ENCODE data around the gene KAT7. TPM values are rescaled to one million over a fixed set of nuclear protein-coding genes. Genes with fewer than 3 reads are reported as not detected.

The KAT7 gene
- polyA plus RNA-seq, 1 of the 3 experiments (the other 2 are of a cell fraction): 20.2 TPM

- TF ChIP-seq, protein P1, sequence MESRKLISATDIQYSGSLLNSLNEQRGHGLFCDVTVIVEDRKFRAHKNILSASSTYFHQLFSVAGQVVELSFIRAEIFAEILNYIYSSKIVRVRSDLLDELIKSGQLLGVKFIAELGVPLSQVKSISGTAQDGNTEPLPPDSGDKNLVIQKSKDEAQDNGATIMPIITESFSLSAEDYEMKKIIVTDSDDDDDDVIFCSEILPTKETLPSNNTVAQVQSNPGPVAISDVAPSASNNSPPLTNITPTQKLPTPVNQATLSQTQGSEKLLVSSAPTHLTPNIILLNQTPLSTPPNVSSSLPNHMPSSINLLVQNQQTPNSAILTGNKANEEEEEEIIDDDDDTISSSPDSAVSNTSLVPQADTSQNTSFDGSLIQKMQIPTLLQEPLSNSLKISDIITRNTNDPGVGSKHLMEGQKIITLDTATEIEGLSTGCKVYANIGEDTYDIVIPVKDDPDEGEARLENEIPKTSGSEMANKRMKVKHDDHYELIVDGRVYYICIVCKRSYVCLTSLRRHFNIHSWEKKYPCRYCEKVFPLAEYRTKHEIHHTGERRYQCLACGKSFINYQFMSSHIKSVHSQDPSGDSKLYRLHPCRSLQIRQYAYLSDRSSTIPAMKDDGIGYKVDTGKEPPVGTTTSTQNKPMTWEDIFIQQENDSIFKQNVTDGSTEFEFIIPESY (IDR thresholded peaks at IDR 0.05; ENCODE audit: borderline replicate concordance, low read depth): no peak
- TF ChIP-seq, protein P2, sequence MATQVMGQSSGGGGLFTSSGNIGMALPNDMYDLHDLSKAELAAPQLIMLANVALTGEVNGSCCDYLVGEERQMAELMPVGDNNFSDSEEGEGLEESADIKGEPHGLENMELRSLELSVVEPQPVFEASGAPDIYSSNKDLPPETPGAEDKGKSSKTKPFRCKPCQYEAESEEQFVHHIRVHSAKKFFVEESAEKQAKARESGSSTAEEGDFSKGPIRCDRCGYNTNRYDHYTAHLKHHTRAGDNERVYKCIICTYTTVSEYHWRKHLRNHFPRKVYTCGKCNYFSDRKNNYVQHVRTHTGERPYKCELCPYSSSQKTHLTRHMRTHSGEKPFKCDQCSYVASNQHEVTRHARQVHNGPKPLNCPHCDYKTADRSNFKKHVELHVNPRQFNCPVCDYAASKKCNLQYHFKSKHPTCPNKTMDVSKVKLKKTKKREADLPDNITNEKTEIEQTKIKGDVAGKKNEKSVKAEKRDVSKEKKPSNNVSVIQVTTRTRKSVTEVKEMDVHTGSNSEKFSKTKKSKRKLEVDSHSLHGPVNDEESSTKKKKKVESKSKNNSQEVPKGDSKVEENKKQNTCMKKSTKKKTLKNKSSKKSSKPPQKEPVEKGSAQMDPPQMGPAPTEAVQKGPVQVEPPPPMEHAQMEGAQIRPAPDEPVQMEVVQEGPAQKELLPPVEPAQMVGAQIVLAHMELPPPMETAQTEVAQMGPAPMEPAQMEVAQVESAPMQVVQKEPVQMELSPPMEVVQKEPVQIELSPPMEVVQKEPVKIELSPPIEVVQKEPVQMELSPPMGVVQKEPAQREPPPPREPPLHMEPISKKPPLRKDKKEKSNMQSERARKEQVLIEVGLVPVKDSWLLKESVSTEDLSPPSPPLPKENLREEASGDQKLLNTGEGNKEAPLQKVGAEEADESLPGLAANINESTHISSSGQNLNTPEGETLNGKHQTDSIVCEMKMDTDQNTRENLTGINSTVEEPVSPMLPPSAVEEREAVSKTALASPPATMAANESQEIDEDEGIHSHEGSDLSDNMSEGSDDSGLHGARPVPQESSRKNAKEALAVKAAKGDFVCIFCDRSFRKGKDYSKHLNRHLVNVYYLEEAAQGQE (IDR thresholded peaks at IDR 0.05; ENCODE audit: low read depth, low read length): no peak
- no peak for TF ChIP-seq NFIC (IDR thresholded peaks at IDR 0.05; ENCODE audit: borderline replicate concordance)
Measured at GRCh38 chr17:49793309-49793708, 4.8 kb downstream of the KAT7 start (continued).

DNA sequence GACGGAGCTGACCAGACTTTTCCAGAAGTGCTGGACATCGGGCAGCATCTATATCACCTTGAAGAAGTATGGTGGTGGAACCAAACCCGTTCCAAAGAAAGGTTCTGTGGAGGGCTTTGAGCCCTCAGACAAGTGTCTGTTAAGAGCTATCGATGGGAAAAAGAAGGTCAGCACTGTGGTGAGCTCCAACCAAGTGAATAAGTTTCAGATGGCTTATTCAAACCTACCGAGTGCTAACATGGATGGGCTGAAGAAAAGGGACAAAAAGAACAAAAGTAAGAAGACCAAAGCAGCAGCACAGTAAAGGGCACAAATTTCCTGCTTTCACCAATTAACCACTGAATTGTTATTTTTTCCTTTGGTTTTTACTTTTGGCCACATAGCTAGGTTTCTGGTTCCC, 6.9 kb downstream of the KAT7 start:
- TF ChIP-seq IRF3 (IDR thresholded peaks at IDR 0.05; ENCODE audit: low read depth, low read length): no peak
- TF ChIP-seq, protein P1 (IDR thresholded peaks at IDR 0.05; ENCODE audit: borderline replicate concordance, low read depth): no peak
- TF ChIP-seq CTCF (IDR thresholded peaks at IDR 0.05): no peak
- no peak for TF ChIP-seq GATA2 (CRISPR knock-in tag; IDR thresholded peaks at IDR 0.05)
- TF ChIP-seq, protein P3, sequence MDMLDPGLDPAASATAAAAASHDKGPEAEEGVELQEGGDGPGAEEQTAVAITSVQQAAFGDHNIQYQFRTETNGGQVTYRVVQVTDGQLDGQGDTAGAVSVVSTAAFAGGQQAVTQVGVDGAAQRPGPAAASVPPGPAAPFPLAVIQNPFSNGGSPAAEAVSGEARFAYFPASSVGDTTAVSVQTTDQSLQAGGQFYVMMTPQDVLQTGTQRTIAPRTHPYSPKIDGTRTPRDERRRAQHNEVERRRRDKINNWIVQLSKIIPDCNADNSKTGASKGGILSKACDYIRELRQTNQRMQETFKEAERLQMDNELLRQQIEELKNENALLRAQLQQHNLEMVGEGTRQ (IDR thresholded peaks at IDR 0.05; ENCODE audit: borderline replicate concordance, low read depth, low read length): no peak
- TF ChIP-seq TAF1 (IDR thresholded peaks at IDR 0.05; ENCODE audit: borderline replicate concordance, low read depth, low read length): no peak
- TF ChIP-seq, protein P4, sequence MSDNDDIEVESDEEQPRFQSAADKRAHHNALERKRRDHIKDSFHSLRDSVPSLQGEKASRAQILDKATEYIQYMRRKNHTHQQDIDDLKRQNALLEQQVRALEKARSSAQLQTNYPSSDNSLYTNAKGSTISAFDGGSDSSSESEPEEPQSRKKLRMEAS (IDR thresholded peaks at IDR 0.05; ENCODE audit: low read depth): no peak
- TF ChIP-seq JUND (IDR thresholded peaks at IDR 0.05): no peak
- no peak for TF ChIP-seq RFX5 (IDR thresholded peaks at IDR 0.05; ENCODE audit: low read length)
- no peak for TF ChIP-seq TCF12 (IDR thresholded peaks at IDR 0.05)
- no peak for TF ChIP-seq CHD2 (IDR thresholded peaks at IDR 0.05; ENCODE audit: low read length, partially characterized antibody)
- TF ChIP-seq USF1 (IDR thresholded peaks at IDR 0.05; ENCODE audit: borderline replicate concordance, low read depth): no peak
- H3K9me2 ChIP-seq: no peaks in the 10 kb centered on the region
- H3K27ac ChIP-seq (ENCODE audit: low read depth in 2 of 2, low read length in 1 of 2): no peak overlapping the region
- H3K4me3 ChIP-seq (ENCODE audit: low read depth in 2 of 2, low read length in 1 of 2): no peak overlapping the region
- H3F3A ChIP-seq (replicated peaks; ENCODE audit: insufficient read depth): no peaks in the 10 kb centered on the region
- DNase-seq: no peak
- H3K79me2 ChIP-seq (ENCODE audit: insufficient read depth): peaks cover 97% of the 10 kb centered on the region
- CTCF ChIA-PET: interaction anchor here (0.7 to 0.8 kb wide), 3 partner anchors 13 to 367 kb away, joined by 3 read pairs; no protein-coding TSS in a partner anchor
- peaks cover 57% of the 10 kb centered on the region for H4K20me1 ChIP-seq (ENCODE audit: insufficient read depth)
- no peak overlapping the region for H3K4me2 ChIP-seq
- no peak overlapping the region for H2AFZ ChIP-seq (ENCODE audit: low read depth)
- H3K4me1 ChIP-seq (ENCODE audit: control insufficient read depth in 1 of 2, insufficient read depth in 2 of 2, low read depth in 1 of 2, low read length in 1 of 2): peaks cover 0 to 6% of the 10 kb centered on the region in 2 experiments; a peak in 2 of 4 replicates
- peaks cover 70 to 89% of the 10 kb centered on the region in 2 experiments for H3K36me3 ChIP-seq (replicated peaks in 1 of 2; ENCODE audit: control insufficient read depth in 1 of 2, insufficient read depth in 2 of 2, low read length in 1 of 2)
- POLR2A ChIA-PET: interaction anchor here (0.6 kb wide), 1 partner anchor 115 kb away, joined by 4 read pairs; no protein-coding TSS in a partner anchor
- no peak overlapping the region for H3K9ac ChIP-seq
- no peaks in the 10 kb centered on the region for H3K9me3 ChIP-seq
- WGBS (ENCODE audit: low lambda C conversion rate): 74% methylated on average over 5 of the region's 5 CpGs
- H3K27me3 ChIP-seq (ENCODE audit: insufficient read depth): no peaks in the 10 kb centered on the region

Data from SK-N-SH (cell line).